GM08714 (cell line): ENCODE data around the gene MYZAP.

ENCODE experiments used
- H3K4me3 ChIP-seq: fragments of 200-500 bp; sonication (Bioruptor generic); 2 replicates; pipeline ENCODE4 v1.5.1; 2014; ENCODE audit warnings: mild to moderate bottlenecking, low read length, inconsistent platforms
- ZNF274 ChIP-seq: IDR thresholded peaks from 2 replicates; pipeline ENCODE4 v1.6.1; 2012; ENCODE audit warnings: mild to moderate bottlenecking, low read depth, low read length

The MYZAP gene

GRCh38 chr15:57591822-57592367 lies at the start of gene MYZAP:
Gene MYZAP (plus strand): TSS chr15:57591904. CDS start chr15:57592035, 131 bp downstream.
- no peak for TF ChIP-seq ZNF274
- H3K4me3 ChIP-seq: no peak within 1 kb of the TSS

GRCh38 chr15:57542505-57542817 lies 49.2 kb upstream of the MYZAP start:
- no peak for TF ChIP-seq ZNF274
- no peak overlapping the region for H3K4me3 ChIP-seq

- H3K4me3 ChIP-seq: no peak overlapping the region
- TF ChIP-seq ZNF274: no peak
These were observed 46.7 kb upstream of the MYZAP start for GRCh38 chr15:57544848-57545480.

DNA sequence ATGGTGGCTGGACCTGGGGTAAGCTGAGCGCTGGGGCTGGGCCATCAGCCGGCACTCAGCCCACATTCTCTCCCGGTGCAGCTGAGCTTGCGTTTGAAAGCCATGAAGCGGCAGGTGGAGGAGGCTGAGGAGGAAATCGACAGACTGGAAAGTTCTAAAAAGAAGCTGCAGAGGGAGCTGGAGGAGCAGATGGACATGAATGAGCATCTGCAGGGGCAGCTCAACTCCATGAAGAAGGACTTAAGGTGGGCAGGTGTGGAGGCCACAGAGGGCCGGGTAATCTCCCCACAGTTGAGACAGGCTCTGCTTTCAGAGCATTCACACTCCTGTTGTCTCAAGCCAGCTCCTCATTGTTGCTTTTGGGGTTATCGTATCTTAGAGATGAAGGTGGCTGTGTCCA lies 45.7 kb upstream of the MYZAP start:
- H3K4me3 ChIP-seq: no peak overlapping the region
- TF ChIP-seq ZNF274: no peak

DNA sequence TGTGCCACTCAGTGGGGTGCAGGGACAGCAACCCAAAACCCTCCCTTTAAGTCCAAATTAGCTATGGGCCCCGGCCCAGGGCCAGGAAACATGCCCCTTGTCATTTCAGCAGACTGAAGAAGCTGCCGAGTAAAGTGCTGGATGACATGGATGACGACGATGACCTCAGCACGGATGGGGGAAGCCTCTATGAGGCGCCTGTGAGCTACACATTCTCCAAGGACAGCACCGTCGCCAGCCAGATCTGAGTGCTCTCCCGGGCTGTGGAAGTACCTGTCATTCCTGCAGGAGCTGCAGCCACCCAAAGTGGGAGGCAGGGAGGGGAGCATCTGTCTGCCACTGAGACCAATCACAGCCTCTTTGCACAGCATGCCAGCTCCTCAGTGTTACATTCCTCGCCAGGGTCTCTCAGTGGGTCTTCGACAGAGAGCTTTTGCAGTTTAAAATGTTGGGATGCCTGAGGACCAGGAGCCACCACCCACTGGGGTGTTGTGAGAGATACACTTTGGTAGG lies 44.4 kb upstream of the MYZAP start:
- no peak for TF ChIP-seq ZNF274

GRCh38 chr15:57548351-57548750 lies 43.4 kb upstream of the MYZAP start:
- H3K4me3 ChIP-seq: no peak overlapping the region
- no peak for TF ChIP-seq ZNF274

More for the DNA sequence above, 44.4 kb upstream of the MYZAP start:
- H3K4me3 ChIP-seq: no peak overlapping the region

DNA sequence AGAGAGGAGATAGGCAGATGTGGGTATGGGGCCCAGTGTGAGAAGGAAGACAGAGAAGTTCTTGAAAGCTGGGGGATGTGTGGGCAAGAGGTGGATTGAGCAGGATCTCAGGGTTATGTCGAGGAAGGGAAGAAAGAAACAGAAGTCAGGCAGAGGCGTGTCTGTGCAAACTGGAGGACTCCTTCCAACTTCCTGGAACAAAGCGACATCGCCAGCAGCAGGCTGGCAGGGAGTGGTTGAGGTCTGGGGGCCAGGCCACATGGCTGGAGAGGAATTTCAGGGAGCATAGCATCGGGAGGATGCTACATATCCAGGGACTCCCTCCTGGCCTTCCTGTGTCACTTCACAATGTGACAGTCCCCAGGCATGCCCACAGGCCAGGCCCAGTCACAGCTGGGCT lies 42.9 kb upstream of the MYZAP start:
- no peak for TF ChIP-seq ZNF274
- no peak overlapping the region for H3K4me3 ChIP-seq

DNA sequence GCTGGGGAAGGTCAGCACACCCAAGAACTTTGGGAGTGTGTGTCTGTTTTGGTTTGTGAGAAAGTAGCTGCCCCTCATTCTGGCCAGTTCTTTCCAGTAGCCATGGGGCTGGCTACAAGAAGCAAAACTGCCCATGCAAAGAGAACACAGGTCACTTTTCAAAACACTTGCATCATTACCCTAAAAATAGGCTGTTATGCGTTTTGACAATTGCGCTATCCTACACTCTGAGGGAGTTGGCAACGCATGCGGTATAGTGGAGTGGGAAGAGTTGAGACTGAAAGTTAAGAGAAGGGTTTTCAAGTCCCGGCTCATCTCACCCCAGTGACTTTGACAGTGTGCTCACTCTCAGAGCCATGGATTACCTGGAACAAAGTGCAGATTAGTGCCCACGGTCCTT lies 41.8 kb upstream of the MYZAP start:
- TF ChIP-seq ZNF274: no peak
- no peak overlapping the region for H3K4me3 ChIP-seq

GRCh38 chr15:57550640-57551039 lies 41.1 kb upstream of the MYZAP start:
- no peak overlapping the region for H3K4me3 ChIP-seq
- TF ChIP-seq ZNF274: no peak

- H3K4me3 ChIP-seq: no peak overlapping the region
- no peak for TF ChIP-seq ZNF274
These were observed 39.7 kb upstream of the MYZAP start for GRCh38 chr15:57551715-57552677.

- no peak overlapping the region for H3K4me3 ChIP-seq
- no peak for TF ChIP-seq ZNF274
These were observed 38.9 kb upstream of the MYZAP start for GRCh38 chr15:57552678-57553334.

GRCh38 chr15:57553526-57553925 lies 38.2 kb upstream of the MYZAP start:
- no peak overlapping the region for H3K4me3 ChIP-seq
- TF ChIP-seq ZNF274: no peak

- no peak for TF ChIP-seq ZNF274
- no peak overlapping the region for H3K4me3 ChIP-seq
These were observed 37.5 kb upstream of the MYZAP start for GRCh38 chr15:57554063-57554811.

DNA sequence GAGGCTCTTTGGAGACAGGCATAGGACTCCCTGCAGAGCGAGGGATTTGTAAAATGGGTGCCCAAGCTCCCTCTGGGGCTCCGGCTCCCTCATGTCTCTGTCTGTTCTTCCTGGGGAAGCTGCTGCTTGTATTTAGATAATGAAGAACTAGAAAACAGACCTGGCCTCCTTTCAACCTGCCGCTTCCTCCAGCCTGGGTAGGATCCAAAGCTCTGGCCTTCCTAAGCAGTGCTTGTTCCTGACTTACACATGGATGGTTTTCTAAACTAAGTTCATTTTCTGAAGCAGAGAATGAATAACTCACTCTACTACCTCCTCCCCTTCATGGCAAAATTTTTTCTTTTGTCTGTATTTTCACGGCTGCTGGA lies 36.9 kb upstream of the MYZAP start:
- no peak overlapping the region for H3K4me3 ChIP-seq

DNA sequence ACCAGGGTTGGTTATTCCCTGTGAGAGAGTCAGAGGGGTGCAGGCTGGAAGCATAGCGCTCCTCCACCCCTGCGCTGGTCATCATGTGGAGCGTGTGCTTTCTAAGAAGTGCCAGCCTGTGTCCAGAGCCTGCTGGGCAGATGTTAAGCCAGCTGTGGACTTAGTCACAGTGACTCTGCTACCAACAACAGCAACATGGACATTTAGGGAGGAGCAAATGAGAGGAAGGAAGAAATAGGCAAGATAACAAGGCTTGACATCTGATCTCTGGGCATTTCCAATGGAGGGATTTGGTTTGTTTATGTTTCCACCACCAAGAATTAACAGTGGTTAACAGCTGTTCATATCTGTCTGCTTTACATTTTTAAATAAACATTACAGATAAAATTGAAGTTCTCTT lies 36.4 kb upstream of the MYZAP start:
- no peak for TF ChIP-seq ZNF274
- H3K4me3 ChIP-seq: no peak overlapping the region

More for the DNA sequence above, 36.9 kb upstream of the MYZAP start:
- no peak for TF ChIP-seq ZNF274
